ELF-1 (cell line): Measurements from ENCODE around the gene COL25A1.

Experiments used
- DNase-seq: peaks from one replicate; pipeline ENCODE4 v3.0.0-alpha.2; 2016; ENCODE audit warnings: low read depth, low spot score

COL25A1 gene

DNA sequence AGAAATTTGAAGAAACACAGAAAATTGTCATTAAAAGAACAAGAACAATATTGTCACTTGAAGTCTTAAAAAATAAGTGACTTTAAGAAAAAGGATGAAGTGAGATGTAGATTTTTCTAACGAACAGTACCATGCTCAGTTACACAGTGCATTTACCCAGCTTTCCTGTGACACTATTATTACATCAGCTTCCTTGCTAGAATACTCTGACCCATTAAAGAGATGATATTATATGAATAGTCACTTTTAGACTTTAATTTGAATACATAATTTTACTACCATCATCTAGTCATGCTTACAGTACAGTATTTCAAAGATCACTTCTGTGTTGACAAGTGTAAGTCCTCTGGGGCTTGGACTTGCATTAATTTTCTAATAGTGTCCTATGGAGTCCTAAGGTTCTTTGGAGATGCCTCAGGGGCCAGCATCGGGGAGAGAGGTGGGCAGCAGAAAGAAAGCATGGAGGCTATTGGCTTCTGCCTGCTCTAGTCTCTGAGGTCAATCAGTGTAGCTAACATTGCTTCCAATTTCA, 10.7 kb downstream of the COL25A1 start:
- no peak for DNase-seq

DNA sequence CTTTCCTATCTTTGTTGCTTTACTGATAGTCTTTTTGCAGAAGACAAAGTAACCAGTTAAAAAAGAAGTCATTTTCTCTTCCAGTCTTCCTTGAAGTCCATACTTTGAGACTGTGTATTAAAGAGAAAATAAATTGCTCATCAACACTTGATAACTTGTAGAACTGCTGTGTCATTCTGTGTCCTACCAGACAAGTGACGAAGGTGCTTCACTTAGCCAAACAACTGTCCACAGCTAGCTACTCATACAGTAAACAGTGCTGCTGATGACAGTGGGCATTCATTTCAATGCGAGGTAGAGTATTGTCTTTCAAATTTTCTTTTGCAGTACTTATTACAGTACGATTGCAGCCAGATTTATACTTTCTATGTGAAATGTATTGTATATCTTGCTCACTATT, 11.5 kb downstream of the COL25A1 start:
- no peak for DNase-seq

DNA sequence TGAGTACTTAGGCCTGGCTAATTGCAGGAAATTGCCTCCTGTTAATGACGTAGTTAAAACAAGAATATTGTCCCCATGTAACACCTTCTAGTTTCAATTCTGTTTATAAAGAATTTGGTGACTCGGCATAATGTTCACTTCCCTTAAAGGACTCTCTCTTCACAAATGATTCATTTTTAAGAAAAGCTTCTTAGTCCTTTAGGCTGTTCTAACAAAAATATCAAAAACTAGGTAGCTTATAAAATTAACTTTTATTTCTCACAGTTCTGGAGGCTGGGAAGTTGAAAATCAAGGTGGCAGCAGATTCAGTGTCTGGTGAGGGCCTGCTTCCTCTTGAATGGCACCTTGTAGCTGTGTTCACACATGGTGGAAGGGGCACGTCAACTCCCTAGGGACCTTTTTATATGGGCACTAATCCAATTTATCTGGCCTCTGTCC, 23.8 kb downstream of the COL25A1 start:
- DNase-seq, result no peak

DNA sequence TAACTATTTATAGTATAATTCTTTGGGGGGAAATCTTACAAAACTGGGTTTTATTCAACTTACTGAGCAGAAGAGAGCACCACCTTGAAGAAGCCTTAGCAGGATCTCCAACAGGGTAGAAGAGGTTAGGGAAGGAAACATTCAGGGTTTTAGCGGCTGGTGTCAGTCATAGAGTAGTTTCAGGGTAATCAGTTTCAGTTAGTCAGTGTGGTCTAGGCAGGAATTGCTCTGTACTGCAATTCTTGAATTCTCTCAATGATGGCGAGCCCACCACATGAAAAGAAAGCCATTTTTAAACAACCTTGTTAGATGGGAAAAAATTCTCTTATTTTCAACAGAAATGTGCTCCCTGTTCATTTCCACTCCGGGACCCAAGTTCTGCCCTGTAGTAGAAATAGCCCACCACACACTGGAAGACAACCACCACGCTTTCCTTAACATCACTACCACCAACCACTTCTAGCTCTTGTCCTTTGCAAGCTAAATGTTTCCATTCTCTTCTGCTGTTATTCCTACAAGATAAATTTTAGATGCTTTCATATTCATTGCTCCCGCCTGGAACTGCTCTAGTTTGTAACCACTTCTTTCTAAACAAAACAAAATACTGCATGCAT, 25.9 kb downstream of the COL25A1 start:
- DNase-seq, result no peak

DNA sequence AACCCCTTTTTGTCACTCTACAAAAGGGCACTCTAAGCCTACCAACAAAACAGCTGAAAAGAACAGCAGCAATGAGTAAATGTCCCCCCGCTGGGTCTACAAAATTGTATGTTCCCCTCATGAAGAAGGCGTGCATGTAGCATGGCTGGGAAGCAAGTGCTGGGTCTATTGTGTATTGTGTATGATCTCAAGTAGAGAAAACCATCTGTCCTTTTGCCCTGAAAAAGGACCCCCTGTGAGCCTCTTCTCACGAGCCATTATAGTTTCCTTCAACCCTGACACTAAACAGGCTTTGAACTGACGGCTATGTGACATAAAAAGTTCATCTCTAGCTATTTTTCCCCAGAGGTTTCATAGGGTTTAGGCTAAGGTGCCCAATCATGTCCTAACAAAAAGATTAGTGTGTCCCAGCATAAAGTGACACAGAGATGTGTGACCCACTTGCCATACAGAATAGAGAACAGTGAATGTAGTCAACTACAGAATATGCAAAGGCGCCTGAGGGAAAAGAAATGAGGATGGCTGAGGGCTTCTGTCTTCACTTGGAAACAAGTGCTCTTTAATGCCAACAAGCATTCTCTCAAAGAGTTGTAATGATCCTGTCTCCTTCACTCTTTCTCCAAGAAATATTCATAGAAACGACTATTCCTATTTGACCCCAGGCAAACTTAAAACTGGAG, 27.3 kb downstream of the COL25A1 start:
- no peak for DNase-seq

DNA sequence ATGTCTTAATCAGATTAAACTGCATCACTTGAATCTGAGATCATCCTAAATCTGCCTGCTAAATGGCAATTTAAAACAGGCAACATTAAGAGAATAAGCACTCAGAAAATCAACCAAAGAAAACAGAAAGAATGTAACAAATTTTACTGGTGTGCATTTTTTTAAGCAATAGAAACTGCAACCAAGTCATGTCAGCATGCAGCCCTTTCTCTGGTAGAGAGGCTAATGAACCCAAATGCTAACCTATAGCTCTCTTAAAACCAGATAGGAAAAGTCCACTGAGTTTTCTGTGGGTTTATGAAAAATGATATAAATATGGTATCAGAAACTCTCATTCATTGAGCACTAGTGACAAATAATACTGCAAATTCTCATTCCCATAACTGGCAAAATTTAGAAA, 35.6 kb downstream of the COL25A1 start:
- DNase-seq, result no peak

DNA sequence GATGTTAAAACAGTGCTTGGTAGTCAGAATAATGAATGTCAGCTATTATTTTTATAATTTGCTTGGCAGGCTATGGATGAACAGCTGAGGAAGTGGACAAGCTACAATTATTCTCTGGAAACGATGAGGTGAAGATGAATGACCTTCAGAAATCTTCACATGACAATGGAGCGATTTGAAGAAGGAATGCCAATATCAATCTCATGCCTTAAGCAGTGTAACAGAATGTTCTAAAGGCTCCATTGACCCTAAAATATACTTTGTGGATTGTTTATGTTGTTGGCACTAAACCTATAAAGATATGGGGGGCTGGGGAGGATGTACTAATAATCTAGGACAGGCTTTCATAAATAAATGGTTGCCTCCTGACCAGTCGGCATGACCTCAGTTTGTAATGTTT, 36.2 kb downstream of the COL25A1 start:
- DNase-seq, result no peak

DNA sequence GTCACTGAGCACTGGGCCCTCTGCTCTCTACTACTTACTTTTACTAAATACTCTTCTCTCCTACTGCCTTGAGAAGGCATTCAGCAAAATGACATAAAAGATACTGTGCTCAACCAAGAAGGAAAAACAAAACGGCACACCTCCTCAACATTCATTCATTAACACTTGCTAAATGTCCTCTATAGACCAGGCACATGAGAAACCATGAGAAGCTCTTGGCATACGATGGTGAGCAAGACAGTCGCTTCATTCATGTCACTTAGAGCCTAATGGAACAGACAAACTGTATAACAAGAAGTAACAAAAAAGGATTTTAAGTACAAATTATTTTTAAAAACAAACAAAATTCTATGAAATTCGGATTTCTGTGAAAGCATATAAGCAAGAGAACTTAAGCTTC, 38.7 kb downstream of the COL25A1 start:
- no peak for DNase-seq

DNA sequence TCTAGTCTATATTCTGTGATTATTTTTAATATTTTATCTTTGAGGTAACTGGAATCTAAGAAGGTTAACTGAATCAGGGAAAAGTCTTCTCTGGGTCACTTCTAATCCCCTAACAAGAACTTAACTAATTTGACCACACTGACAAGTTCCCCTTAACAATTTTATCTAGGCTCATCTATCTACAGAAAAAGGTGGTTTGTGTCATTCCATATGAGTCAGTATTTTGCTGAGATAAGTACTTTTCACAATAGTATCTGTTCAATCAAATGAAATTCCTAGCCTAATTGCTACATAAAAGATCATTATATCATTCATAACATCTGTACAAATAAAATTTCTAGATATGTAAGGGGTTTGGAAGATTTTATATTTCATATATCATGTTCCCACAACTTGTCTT, 45.6 kb downstream of the COL25A1 start:
- DNase-seq, result no peak

DNA sequence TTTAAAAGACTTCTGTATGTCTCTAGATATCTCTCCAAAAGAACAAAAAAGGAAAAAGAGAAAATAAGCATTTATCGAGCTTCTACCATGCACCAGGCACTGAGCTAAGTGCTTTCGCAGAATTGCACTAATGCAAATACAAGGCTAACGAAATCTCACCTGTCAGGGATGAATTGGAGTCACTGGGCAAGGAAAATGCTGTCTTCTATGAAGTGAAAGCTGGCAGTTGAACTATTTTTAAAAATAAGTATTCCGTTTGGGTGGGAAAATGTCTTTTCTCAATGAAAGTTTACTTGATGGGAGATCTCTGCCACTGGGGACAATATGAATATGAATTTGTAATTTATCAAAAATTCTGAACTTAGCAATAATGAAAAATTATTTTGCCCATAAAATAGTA, 47.6 kb downstream of the COL25A1 start:
- no peak for DNase-seq

DNA sequence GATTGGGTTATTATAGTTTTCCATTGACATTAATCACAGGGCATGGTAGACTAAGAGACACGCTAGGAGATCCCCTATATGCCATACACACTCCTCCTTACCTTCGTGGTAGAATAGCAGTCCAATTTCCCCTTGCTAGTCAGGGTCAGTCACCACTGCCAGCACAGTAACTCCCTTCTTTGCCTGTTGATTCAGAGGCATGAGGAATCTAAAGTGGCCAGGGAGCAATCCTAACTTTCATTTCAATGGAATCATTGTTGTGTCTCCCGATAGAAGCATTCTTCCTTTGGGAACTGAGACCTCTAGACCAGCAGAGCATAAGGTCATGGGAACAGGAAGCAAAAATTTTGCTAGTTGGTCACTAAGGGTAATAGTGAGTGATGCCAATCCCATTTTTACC, 51.1 kb downstream of the COL25A1 start:
- DNase-seq, result no peak

DNA sequence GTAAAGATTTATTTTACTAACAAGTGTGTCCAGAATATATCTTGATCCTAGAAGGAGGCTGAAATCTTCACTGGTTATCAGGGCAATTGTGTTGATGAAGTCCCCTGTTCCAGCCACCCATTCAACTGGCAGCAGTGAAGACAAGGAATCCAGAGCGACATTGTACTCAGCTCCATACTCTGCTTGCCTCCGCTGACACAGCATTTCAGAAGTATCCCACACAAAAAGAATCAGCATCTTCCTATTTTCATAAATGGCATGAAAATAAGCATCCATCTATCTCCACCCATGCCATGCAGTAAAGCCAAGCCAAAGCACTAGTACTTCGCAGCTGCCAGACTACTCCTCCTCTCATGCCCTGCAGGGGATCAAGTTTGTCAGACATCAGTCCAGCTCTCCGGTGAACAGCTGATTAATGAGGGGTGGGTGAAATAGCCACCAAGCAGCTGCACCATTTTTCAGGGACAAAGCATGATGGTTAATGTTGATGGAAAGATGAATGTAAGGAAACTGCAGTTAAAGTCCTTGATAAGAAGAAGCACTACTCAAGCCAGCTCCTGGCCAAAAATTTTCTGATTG, 54.0 kb downstream of the COL25A1 start:
- DNase-seq, result no peak

DNA sequence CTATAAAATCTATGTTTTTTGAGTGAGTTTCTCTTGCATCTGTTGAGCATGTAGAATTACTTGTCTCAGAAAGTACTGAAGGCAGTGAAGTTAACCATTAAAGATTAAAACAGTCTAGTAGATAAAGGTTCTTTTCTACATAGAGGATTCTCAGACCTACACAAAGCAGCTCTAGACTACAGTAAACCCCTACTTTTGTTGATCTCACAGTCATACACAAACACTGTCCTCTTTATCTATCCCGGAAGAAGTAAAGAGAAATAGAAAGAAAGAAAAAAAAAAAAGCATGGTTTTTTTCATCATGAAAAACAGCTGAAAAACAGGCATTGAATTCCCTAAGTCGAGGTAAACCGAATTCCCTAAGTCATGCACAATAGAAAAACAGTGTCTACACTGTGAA, 58.6 kb downstream of the COL25A1 start:
- DNase-seq, result no peak

DNA sequence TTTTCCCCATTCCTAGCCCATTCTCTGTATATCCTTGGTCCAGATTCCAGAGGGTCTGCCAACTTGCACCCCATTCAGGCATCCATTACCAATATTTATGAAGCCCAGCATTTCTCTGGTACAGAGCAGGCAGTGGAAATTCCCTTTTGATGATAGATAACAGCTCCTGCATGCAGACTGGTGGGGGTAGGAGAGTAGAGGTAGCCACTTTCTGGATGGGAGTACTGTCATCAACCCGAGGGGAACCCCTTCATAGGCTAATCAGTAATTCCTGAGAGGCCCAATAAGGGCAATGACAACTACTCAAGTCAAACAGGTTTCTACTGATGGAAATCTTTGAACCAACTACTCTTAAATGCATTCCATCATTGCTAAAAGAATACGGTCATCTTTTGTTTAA, 63.7 kb downstream of the COL25A1 start:
- no peak for DNase-seq

DNA sequence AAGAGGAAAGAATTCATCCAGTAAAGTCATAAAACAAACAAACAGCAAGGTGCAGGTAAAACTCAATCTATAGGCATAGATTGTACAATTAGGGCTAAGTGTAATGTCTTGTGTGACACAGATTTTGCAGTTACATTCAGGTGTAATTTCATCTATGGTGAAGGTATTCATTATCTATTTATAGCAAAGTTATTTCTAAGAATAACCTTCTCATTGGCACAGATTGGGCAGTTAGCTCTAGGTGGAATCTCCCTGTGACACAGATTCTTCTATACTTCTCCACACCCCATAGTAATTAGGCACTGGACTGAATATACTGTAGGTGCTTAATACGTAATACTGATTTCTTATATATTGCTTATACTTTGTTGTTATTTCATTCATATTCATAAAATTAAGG, 66.8 kb downstream of the COL25A1 start:
- no peak for DNase-seq

DNA sequence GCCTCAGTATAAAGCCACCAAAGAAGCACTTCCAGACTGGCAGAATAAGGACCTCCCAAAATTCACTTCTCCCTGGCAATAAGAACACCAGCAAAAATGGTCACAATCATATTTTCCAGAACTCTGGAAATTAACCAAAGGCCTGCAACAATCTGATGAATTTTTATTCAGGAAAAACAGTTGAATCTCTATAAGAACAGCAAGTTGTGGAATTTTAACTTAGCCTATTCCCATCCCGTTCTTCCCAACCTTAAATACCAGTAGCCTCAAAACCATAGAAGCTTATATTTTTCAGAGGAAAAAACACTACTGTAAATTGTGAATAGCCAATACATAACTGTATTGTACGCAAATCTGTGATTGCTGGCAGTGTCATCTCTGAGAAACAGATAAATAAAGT, 67.9 kb downstream of the COL25A1 start:
- no peak for DNase-seq

DNA sequence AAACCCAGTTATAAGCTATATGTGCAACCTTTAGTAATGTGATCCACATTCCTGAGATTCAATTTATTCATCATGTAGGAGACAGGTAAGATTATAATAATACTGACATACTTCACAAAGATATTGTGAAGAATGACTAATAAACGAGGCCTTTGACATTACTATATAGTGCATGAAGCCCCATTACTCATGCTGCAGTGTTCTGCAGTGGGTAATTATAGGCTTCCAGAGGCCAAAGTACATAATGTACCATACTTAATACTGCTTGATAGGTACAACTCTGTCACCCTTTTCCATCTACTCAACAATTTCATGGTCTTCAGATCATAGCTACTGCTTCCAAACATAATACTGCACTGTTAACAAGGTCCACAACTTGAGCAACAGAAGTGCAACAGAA, 68.9 kb downstream of the COL25A1 start:
- no peak for DNase-seq

DNA sequence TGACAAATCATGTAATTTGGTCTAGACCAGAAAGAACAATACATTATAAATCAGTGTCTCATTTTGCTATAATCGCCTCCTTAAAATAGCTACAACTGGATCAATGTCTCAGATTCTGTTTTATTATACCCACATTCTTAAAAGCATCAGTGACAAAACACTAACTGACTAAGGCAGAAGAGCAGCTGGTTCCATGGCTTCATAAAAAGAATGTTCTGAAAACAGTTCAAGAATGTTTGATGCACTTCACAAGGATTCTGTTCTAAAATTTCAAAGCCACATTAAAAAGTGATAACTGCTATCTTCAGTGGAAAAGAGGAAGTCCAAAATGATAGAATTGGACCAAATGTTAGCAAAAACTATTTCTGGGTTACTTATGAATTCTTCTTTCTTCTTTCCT, 69.8 kb downstream of the COL25A1 start:
- DNase-seq, result no peak

DNA sequence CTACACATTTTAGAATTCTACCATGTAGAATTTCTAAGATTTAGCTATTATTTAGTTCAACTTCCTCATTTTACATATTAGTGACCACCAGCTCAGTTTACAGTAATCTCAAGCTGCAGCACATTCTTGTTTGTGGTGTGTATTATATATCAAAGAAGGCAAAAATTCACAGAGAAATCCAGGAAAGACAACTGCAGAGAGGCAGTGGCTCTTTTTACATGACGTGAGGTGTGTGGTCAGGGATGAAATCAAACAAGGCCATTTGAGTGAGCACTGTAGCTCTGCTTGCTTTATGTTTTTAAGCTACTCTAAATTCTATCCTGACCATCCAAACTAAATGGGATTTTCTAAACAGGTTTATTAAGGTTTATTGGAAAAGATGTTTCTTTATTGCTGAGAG, 71.1 kb downstream of the COL25A1 start:
- no peak for DNase-seq

DNA sequence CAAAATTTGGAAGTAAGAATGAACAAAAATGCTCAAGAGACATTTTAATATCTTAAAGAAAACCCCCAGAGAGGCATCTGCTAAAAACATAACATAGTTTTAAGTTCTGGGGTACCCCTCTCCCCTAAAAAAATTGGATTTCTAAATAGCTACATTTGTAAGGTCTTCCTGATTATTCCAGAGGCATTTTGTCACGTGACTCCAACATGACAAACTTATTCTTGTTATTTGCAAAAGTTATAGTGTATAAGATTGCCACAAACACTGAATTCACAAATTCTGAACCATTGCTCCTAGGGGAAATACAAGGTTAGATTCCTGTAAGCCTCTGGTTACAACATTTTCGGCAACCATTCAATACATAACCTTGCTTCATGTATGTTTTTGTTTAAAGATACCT, 73.4 kb downstream of the COL25A1 start:
- no peak for DNase-seq

DNA sequence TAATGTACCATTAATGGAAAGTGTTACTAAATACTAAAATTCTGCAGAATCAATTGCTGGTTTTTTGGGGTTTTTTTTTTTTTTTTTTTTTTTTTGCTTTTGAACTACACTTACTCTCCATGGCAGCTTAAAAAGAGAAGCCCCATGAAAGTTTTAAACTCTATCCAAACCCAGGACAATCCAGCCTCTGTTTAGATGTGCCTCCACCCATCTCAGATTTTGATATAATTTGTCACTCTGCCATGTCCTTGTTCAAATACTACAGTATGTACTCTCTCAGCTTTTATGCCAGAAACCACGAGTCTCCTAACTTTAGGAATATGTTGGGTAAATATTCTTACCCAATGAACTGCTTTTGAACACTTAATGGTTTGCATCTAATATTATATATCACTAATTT, 84.2 kb downstream of the COL25A1 start:
- DNase-seq, result no peak

DNA sequence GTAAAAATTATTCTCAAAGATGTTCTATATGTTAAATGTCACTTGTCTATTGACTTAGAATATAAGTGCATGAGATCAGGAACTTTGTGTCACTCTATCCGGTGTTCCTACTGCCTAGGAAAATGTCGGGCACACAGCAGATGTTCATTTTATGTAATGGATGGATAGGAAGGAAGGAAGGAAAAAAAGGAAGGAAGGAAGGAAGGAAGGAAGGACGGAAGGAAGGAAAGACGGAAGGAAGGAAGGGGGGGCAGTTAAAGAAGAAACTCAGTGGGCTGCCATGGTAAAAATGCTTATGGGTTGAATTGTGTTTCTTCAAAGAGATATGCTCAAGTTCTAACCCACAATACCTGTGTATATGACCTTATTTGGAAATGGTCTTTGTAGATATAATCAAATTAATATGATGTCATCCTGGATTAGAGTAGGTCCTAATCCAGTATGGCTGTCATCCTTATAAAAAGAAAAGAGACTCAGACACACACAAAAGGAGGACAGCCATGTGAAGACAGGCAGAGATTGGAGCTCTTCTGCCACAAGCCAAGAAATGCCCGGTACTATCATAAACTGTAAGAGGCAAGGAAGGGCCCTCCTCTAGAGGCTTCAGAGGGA, 86.3 kb downstream of the COL25A1 start:
- DNase-seq, result no peak

DNA sequence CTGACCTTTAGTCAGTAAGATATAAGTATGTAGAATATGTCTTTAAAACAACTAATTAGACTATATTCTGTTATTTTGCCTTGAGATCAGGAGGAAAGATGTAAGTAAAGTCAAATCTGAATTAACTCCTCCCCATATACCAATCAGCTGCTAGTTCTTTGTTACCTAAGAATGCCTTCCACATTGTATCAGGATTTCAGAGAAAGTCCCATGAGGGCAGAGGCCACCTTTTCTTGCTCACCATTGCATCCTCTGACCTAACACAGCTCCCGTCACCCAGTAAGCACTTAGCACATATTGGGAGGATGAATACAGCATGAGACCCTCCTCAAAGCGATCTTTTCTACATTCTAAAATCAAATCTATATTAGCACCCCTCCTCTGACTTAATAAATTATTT, 87.0 kb downstream of the COL25A1 start:
- no peak for DNase-seq
